ENCODE data around the gene PPP3R1. TPM values are rescaled to one million over a fixed set of nuclear protein-coding genes. Genes with fewer than 3 reads are reported as not detected.

The PPP3R1 gene
- total and polyA plus RNA-seq, 2 of the 8 experiments (the other 6 are each of a cell fraction or from before 2014, with no cell fraction given), result 9.3 to 85.1 TPM

DNA sequence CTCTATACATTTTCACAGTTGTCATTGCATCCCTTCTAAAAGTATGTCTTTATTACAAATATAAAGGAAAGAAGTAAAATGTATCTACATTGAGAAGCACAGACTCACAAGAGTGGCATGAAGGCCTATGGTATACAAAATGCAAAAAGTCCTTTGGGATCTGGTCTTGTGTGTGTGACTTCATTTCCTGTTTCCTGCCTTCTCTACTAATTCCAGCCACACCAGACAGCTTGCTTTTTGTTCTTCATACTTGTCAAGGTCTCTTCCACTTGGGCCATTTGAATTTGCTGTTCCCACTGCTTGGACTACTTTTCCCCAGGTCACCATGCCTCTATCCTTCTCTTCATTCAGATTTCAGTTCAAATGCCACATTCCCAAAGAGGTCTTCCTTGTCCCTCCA lies 101.3 kb downstream of the PPP3R1 start (continued):
- TF ChIP-seq CTCF (IDR thresholded peaks at IDR 0.05; ENCODE audit: control extremely low read depth in 1 of 3, insufficient read depth in 1 of 3, low read depth in 1 of 3, low read length in 3 of 3) (no peak), SIN3A (conservative IDR thresholded peaks at IDR 0.05 in 1 of 2, IDR thresholded peaks at IDR 0.05 in 1 of 2; ENCODE audit: low read depth in 1 of 2, low read length in 2 of 2) (no peak), HDAC2 (IDR thresholded peaks at IDR 0.05; ENCODE audit: borderline replicate concordance in 1 of 2, low read depth in 2 of 2, low read length in 2 of 2) (no peak), EZH2 (IDR thresholded peaks at IDR 0.05; ENCODE audit: low read depth, low read length, severe bottlenecking) (no peak), POU5F1 (IDR thresholded peaks at IDR 0.05; ENCODE audit: low read depth, low read length) (no peak), RFX5 (IDR thresholded peaks at IDR 0.05; ENCODE audit: borderline replicate concordance, low read depth, low read length) (no peak), TBP (IDR thresholded peaks at IDR 0.05; ENCODE audit: low read depth, low read length) (no peak), JUN (IDR thresholded peaks at IDR 0.05; ENCODE audit: low read depth, low read length) (no peak), BCL11A (IDR thresholded peaks at IDR 0.05; ENCODE audit: low read depth in 2 of 2, low read length in 2 of 2) (no peak), TEAD4 (IDR thresholded peaks at IDR 0.05; ENCODE audit: low read depth, low read length) (no peak), RBBP5 (IDR thresholded peaks at IDR 0.05; ENCODE audit: borderline replicate concordance, low read depth, low read length) (no peak)

Data from H1 (cell line).